Neural cell (in vitro differentiated cells): Measurements from ENCODE around the gene DNAJC15.

Experiments
- POLR2AphosphoS5 ChIP-seq: IDR thresholded peaks from 2 replicates; pipeline ENCODE4 v1.6.1; 2012
- TF ChIP-seq, protein P1 (sequence below): fragments of 450-650 bp; IDR thresholded peaks from 2 replicates; pipeline ENCODE4 v1.5.1; 2014; ENCODE audit warnings: antibody characterized with exemption, mild to moderate bottlenecking, moderate library complexity; ENCODE audit not compliant: poor library complexity, severe bottlenecking
- TF ChIP-seq, protein P2 (sequence below): IDR thresholded peaks from 2 replicates; pipeline ENCODE4 v1.6.1; 2012; ENCODE audit warnings: borderline replicate concordance

DNA sequence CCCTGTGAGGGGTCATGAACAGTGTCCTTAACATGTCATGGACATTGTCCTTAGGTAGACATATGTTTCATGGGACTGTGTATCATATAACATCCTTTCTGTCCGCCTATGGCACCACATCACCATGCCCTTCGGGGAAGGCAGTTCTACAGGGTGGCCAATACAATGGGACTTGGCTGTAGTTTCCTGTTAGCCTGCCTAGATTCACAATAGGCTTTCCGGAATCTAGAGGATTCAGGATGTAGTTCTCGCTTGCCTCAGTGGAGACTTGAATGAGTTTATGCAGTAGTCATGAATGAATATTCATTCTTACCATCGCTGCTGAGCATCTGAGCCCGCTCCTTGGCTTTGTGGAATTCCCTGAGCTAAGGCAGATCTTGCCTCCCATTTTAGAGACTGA, 100.5 kb downstream of the DNAJC15 start:
- TF ChIP-seq, protein P1, sequence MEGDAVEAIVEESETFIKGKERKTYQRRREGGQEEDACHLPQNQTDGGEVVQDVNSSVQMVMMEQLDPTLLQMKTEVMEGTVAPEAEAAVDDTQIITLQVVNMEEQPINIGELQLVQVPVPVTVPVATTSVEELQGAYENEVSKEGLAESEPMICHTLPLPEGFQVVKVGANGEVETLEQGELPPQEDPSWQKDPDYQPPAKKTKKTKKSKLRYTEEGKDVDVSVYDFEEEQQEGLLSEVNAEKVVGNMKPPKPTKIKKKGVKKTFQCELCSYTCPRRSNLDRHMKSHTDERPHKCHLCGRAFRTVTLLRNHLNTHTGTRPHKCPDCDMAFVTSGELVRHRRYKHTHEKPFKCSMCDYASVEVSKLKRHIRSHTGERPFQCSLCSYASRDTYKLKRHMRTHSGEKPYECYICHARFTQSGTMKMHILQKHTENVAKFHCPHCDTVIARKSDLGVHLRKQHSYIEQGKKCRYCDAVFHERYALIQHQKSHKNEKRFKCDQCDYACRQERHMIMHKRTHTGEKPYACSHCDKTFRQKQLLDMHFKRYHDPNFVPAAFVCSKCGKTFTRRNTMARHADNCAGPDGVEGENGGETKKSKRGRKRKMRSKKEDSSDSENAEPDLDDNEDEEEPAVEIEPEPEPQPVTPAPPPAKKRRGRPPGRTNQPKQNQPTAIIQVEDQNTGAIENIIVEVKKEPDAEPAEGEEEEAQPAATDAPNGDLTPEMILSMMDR, result no peak
- no peak for TF ChIP-seq POLR2AphosphoS5
- TF ChIP-seq, protein P2, sequence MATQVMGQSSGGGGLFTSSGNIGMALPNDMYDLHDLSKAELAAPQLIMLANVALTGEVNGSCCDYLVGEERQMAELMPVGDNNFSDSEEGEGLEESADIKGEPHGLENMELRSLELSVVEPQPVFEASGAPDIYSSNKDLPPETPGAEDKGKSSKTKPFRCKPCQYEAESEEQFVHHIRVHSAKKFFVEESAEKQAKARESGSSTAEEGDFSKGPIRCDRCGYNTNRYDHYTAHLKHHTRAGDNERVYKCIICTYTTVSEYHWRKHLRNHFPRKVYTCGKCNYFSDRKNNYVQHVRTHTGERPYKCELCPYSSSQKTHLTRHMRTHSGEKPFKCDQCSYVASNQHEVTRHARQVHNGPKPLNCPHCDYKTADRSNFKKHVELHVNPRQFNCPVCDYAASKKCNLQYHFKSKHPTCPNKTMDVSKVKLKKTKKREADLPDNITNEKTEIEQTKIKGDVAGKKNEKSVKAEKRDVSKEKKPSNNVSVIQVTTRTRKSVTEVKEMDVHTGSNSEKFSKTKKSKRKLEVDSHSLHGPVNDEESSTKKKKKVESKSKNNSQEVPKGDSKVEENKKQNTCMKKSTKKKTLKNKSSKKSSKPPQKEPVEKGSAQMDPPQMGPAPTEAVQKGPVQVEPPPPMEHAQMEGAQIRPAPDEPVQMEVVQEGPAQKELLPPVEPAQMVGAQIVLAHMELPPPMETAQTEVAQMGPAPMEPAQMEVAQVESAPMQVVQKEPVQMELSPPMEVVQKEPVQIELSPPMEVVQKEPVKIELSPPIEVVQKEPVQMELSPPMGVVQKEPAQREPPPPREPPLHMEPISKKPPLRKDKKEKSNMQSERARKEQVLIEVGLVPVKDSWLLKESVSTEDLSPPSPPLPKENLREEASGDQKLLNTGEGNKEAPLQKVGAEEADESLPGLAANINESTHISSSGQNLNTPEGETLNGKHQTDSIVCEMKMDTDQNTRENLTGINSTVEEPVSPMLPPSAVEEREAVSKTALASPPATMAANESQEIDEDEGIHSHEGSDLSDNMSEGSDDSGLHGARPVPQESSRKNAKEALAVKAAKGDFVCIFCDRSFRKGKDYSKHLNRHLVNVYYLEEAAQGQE, result no peak
